ENCODE results near the gene ST8SIA1. TPM values are rescaled to one million over a fixed set of nuclear protein-coding genes. Genes with fewer than 3 reads are reported as not detected.
"Not testable (repeated sequence)": the region's sequence is repeated elsewhere in the genome, so short reads cannot be mapped to it uniquely, and the experiment has no call there.

The ST8SIA1 gene
- total RNA-seq, 1 donor from 2014 or later, result not detected

GRCh38 chr12:22190969-22191368, 143.5 kb downstream of the ST8SIA1 start:
- DNase-seq (ENCODE audit: low spot score) (no peak), ATAC-seq (no peak)

GRCh38 chr12:22188431-22188830, 146.1 kb downstream of the ST8SIA1 start:
- no peak for DNase-seq (ENCODE audit: low spot score)
- ATAC-seq, result no peak

GRCh38 chr12:22180705-22181104, 153.8 kb downstream of the ST8SIA1 start:
- no peak for DNase-seq (ENCODE audit: low spot score)
- ATAC-seq, result no peak

- no peak for ATAC-seq
- DNase-seq (ENCODE audit: low spot score), result no peak
These were observed 161.3 kb downstream of the ST8SIA1 start for GRCh38 chr12:22173177-22173576.

- DNase-seq (ENCODE audit: low spot score), result no peak
- ATAC-seq, result no peak
These were observed 162.0 kb downstream of the ST8SIA1 start for GRCh38 chr12:22172501-22172900.

- ATAC-seq, result no peak
- no peak for DNase-seq (ENCODE audit: low spot score)
These were observed 165.1 kb downstream of the ST8SIA1 start for GRCh38 chr12:22169376-22169775.

GRCh38 chr12:22164139-22164538, 170.4 kb downstream of the ST8SIA1 start:
- ATAC-seq, result no peak
- DNase-seq (ENCODE audit: low spot score), result no peak

- no peak for DNase-seq (ENCODE audit: low spot score)
These were observed 170.9 kb downstream of the ST8SIA1 start for GRCh38 chr12:22163594-22163993.

GRCh38 chr12:22160396-22161003, 174.0 kb downstream of the ST8SIA1 start:
- ATAC-seq (no peak), DNase-seq (ENCODE audit: low spot score) (no peak)

More at GRCh38 chr12:22163594-22163993, 170.9 kb downstream of the ST8SIA1 start:
- no peak for ATAC-seq

GRCh38 chr12:22149286-22149685, 185.2 kb downstream of the ST8SIA1 start:
- ATAC-seq; DNase-seq (ENCODE audit: low spot score): not testable (repeated sequence)

GRCh38 chr12:22146686-22147085, 187.8 kb downstream of the ST8SIA1 start:
- not testable (repeated sequence) for DNase-seq (ENCODE audit: low spot score); ATAC-seq

Other genes with a start within 250 kb of the ST8SIA1 start
- 10.8 TPM for gene C2CD5, start 209.8 kb upstream of the ST8SIA1 start, total RNA-seq